ENCODE results near the gene FHIT. TPM values are rescaled to one million over a fixed set of nuclear protein-coding genes. Genes with fewer than 3 reads are reported as not detected.

The FHIT gene
- total RNA-seq, 4 donors from 2014 or later, result 3.5 to 17.0 (median 16.7) TPM

DNA sequence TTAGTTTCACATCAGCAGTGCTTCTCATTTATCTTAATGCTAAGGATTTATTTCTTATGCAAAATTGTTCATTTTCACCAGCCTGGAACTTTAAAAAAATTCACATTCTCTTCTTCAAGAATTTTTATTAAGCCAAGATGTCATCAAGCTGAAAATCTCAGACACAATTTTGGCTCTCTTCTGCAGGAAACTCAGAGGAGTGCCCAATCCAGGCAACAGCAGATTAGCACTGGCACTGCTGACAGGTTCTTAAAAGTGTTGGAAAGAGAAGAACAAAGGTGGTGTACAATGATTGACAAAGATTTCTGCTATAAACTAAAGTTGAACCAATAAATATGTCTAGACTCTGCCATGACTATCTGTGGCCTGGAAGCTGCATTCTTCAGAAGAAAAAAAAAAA, 479.5 kb downstream of the FHIT start:
- Histone ChIP-seq H3K9me3 (no peaks in the 10 kb centered on the region), H3K27me3 (no peaks in the 10 kb centered on the region), H3K27ac (no peak overlapping the region), H3K4me3 (no peak overlapping the region), H3K36me3 (no peaks in the 10 kb centered on the region), H3K4me1 (no peaks in the 10 kb centered on the region)
- TF ChIP-seq POLR2A (IDR thresholded peaks at IDR 0.05), result no peak
- TF ChIP-seq, protein P1, sequence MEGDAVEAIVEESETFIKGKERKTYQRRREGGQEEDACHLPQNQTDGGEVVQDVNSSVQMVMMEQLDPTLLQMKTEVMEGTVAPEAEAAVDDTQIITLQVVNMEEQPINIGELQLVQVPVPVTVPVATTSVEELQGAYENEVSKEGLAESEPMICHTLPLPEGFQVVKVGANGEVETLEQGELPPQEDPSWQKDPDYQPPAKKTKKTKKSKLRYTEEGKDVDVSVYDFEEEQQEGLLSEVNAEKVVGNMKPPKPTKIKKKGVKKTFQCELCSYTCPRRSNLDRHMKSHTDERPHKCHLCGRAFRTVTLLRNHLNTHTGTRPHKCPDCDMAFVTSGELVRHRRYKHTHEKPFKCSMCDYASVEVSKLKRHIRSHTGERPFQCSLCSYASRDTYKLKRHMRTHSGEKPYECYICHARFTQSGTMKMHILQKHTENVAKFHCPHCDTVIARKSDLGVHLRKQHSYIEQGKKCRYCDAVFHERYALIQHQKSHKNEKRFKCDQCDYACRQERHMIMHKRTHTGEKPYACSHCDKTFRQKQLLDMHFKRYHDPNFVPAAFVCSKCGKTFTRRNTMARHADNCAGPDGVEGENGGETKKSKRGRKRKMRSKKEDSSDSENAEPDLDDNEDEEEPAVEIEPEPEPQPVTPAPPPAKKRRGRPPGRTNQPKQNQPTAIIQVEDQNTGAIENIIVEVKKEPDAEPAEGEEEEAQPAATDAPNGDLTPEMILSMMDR (IDR thresholded peaks at IDR 0.05), result no peak
- DNase-seq, result no peak

DNA sequence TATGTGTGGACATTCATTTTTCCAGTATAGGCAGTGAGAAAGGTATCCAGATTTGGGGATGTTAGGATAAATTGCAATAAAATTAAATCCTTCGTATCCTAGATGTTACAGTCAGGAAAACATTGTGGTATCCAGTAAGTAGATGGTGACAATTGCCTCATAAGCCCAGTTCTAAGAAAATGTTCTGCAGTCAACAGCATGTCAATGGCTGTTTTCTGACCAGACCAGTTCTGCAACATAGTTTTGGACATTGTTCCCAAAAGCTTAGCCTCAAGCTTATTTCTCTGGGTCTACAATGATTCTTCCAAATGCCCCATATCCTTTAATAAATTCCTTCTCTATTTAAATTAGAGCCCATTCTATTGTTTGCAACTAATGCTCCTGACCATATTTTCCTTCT, 480.7 kb downstream of the FHIT start:
- Histone ChIP-seq H3K4me3 (no peak overlapping the region), H3K27ac (no peak overlapping the region), H3K27me3 (no peaks in the 10 kb centered on the region), H3K9me3 (no peaks in the 10 kb centered on the region), H3K36me3 (no peaks in the 10 kb centered on the region), H3K4me1 (no peaks in the 10 kb centered on the region)
- DNase-seq, result no peak
- TF ChIP-seq, protein P1 (IDR thresholded peaks at IDR 0.05), result no peak
- TF ChIP-seq POLR2A (IDR thresholded peaks at IDR 0.05), result no peak

DNA sequence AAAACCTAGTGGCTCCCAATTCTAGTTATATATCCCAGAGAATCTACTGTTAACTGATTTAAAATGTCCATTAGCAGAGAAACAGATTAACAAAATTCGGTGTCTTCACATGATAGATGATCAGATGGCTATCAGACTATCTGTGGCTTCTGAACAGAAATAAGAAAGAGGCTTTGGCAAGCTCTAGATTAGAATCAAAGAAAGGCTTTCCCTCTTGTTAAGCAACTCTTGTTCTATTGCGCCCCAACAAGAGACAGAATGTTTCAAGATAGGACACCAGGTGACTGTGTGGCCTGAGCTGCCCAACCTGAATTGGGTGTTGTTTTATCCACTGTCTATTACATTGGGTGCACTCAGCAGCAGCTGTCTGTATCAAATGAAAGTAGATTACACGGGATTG, 483.7 kb downstream of the FHIT start:
- Histone ChIP-seq H3K9me3 (no peaks in the 10 kb centered on the region), H3K4me1 (no peaks in the 10 kb centered on the region), H3K36me3 (no peaks in the 10 kb centered on the region), H3K27ac (no peak overlapping the region), H3K4me3 (no peak overlapping the region), H3K27me3 (no peaks in the 10 kb centered on the region)
- no peak for DNase-seq
- TF ChIP-seq, protein P1 (IDR thresholded peaks at IDR 0.05), result no peak
- no peak for TF ChIP-seq POLR2A (IDR thresholded peaks at IDR 0.05)

DNA sequence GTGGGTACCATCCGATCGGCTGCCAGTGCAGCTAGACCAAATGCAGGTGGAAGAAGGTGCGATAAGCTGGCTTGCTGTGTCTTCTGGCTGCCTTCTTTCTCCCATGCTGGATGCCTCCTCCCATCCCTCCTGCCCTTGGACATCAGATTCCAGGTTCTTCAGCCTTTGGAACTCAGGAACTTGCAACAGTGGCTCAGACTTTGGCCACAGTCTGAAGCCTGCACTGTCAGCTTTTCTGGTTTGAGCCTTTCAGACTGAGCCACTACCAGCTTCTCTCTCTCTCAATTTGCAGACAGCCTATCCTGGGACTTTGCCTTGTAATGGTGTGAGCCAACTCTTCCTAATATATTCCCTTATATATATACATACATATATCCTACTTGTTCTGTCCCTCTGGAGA, 485.5 kb downstream of the FHIT start:
- H3K27ac ChIP-seq, result no peak overlapping the region
- no peaks in the 10 kb centered on the region for H3K27me3 ChIP-seq
- no peaks in the 10 kb centered on the region for H3K36me3 ChIP-seq
- no peak for DNase-seq
- no peaks in the 10 kb centered on the region for H3K4me1 ChIP-seq
- no peak overlapping the region for H3K4me3 ChIP-seq
- H3K9me3 ChIP-seq, result no peaks in the 10 kb centered on the region
- TF ChIP-seq, protein P1 (IDR thresholded peaks at IDR 0.05), result no peak
- TF ChIP-seq POLR2A (IDR thresholded peaks at IDR 0.05), result no peak

DNA sequence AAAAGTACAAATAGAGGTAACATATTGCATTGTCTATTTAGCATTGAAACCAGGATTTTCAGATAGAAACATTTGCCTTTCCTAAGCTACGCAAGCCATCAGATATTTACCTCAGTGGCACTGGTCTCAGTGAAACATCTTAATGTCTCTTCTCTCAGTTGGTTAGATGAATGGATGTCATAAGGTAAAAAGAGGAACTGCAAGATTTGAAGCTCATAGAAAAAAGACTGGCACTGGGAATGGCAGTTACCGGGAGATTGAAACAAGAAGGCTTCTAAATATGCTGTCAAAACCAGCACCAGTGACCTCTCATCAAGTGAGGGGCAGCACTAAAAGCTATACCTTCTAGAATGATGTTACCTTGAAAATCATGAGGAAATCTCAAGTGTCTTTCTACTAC, 486.4 kb downstream of the FHIT start:
- no peak overlapping the region for H3K27ac ChIP-seq
- H3K36me3 ChIP-seq, result no peaks in the 10 kb centered on the region
- H3K27me3 ChIP-seq, result no peaks in the 10 kb centered on the region
- H3K4me1 ChIP-seq, result no peaks in the 10 kb centered on the region
- DNase-seq, result no peak
- TF ChIP-seq POLR2A (IDR thresholded peaks at IDR 0.05), result no peak
- TF ChIP-seq, protein P1 (IDR thresholded peaks at IDR 0.05), result no peak
- no peaks in the 10 kb centered on the region for H3K9me3 ChIP-seq
- no peak overlapping the region for H3K4me3 ChIP-seq

DNA sequence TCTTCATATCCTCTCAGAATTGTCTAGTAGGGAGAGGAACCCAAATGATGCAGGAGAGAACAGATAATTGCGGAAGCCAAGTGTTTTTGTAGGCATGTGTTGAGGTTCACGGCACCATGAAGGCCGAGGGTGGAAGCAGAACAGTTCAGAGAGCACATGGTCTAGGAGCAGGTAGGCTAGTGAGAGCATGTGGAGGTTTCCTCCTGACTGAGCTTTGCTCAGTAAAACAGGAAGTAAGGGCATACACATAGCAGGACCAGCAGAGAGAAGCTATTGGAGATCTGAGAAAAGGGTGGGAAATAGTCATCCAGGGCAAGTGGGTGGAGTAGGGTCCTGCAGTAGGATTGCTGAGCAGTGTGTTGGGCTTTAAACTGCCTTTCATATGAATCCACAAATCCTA, 491.1 kb downstream of the FHIT start:
- H3K4me1 ChIP-seq, result no peaks in the 10 kb centered on the region
- H3K4me3 ChIP-seq, result no peak overlapping the region
- H3K36me3 ChIP-seq, result no peaks in the 10 kb centered on the region
- H3K27me3 ChIP-seq, result no peaks in the 10 kb centered on the region
- H3K9me3 ChIP-seq, result no peaks in the 10 kb centered on the region
- H3K27ac ChIP-seq, result no peak overlapping the region
- no peak for TF ChIP-seq POLR2A (IDR thresholded peaks at IDR 0.05)
- TF ChIP-seq, protein P1 (IDR thresholded peaks at IDR 0.05), result no peak
- DNase-seq, result no peak

Data from Peyer's patch (tissue), 4 donors.